HepG2 (cell line): Measurements from ENCODE around the gene CYP46A1. TPM values are rescaled to one million over a fixed set of nuclear protein-coding genes. Genes with fewer than 3 reads are reported as not detected.

ENCODE experiments used
- ATAC-seq: fragments of 200-7000 bp; cut with Tn5 transposase; 3 replicates; pipeline ENCODE4 v1.9.1; 2020; ENCODE audit warnings: mild to moderate bottlenecking, moderate library complexity
- BruUV-seq: library from RNA; stranded (reverse); fragments of 400-500 nt; replicated peaks from 2 replicates; lab custom pipeline; 2021; lab: Mats Ljungman, UMichigan
- CTCF ChIA-PET: fragments of 300-600 bp; formaldehyde crosslinking; extraction: SDS; loops from one replicate; lab custom pipeline; 2021; ENCODE audit warnings: low total read pairs, inconsistent platforms, low intra/inter-chr PET ratio; lab: Yijun Ruan, JAX
- POLR2A ChIA-PET: fragments of 350-600 bp; sonication (Branson Sonifier 250); formaldehyde crosslinking; loops from one replicate; lab custom pipeline; 2020; ENCODE audit warnings: antibody characterized with exemption, inconsistent platforms; lab: Yijun Ruan, JAX
- DNase-seq: peaks from one replicate; pipeline ENCODE4 v3.0.0-alpha.2; 2015; ENCODE audit warnings: low spot score
- FAIRE-seq: peaks from 3 replicates; lab custom pipeline; 2011; peaks lifted over from hg19 to GRCh38; lab: Jason Lieb, UNC
- H2AFZ ChIP-seq: one replicate; pipeline ENCODE4 v1.6.1; 2011; ENCODE audit warnings: low read length, inconsistent platforms
- H3K27ac ChIP-seq: fragments of 300-600 bp; 3 replicates; pipeline ENCODE4 v1.8.0; 2011; ENCODE audit warnings: mixed run types, mild to moderate bottlenecking, mixed read lengths, low read length, inconsistent platforms; ENCODE audit not compliant: insufficient read depth; ENCODE audit errors: extremely low read length
- H3K27me3 ChIP-seq, 2 experiments: fragments of 200-600 bp in 1 of 2; 2 replicates in 1 of 2; 3 replicates in 1 of 2; pipeline versions ENCODE4 v1.6.0 to v1.8.0; 2011; ENCODE audit warnings: low read length in 2 of 2, mild to moderate bottlenecking in 2 of 2, moderate library complexity in 2 of 2, inconsistent platforms in 1 of 2; ENCODE audit not compliant: insufficient read depth in 2 of 2, control insufficient read depth in 1 of 2
- H3K36me3 ChIP-seq, 2 experiments: fragments of 200-600 bp in 1 of 2; replicated peaks in 1 of 2; 2 replicates in 1 of 2; 3 replicates in 1 of 2; pipeline versions ENCODE4 v1.5.1 to v1.8.0; 2011; ENCODE audit warnings: low read length in 2 of 2, inconsistent platforms in 1 of 2; ENCODE audit not compliant: insufficient read depth in 2 of 2, control insufficient read depth in 1 of 2
- H3K4me1 ChIP-seq: 2 replicates; pipeline ENCODE4 v1.5.1; 2012; ENCODE audit warnings: low read length, inconsistent platforms; ENCODE audit not compliant: insufficient read depth
- H3K4me2 ChIP-seq: 2 replicates; pipeline ENCODE4 v1.6.0; 2011; ENCODE audit warnings: low read depth, low read length, inconsistent platforms
- H3K4me3 ChIP-seq, 3 experiments: fragments of 200-600 bp in 1 of 3; sonication (generic), shearing (Covaris generic) in 1 of 3; replicated peaks in 1 of 3; 2 replicates each; pipeline ENCODE4 v1.5.1; 2011 to 2016; ENCODE audit warnings: low read length in 3 of 3, inconsistent platforms in 2 of 3, low read depth in 2 of 3, mild to moderate bottlenecking in 2 of 3, control low read depth in 1 of 3, mixed read lengths in 1 of 3; ENCODE audit not compliant: insufficient read depth in 1 of 3
- H3K79me2 ChIP-seq: one replicate; pipeline ENCODE4 v1.6.1; 2011; ENCODE audit warnings: low read length, inconsistent platforms; ENCODE audit not compliant: insufficient read depth
- H3K9ac ChIP-seq: 2 replicates; pipeline ENCODE4 v1.6.0; 2011; ENCODE audit warnings: mild to moderate bottlenecking, low read depth, low read length, inconsistent platforms; ENCODE audit not compliant: insufficient read depth
- H3K9me3 ChIP-seq: 2 replicates; pipeline ENCODE4 v1.5.1; 2012; ENCODE audit warnings: mild to moderate bottlenecking, low read length
- H4K20me1 ChIP-seq: 2 replicates; pipeline ENCODE4 v1.6.0; 2011; ENCODE audit warnings: inconsistent platforms, mild to moderate bottlenecking, low read length, moderate library complexity; ENCODE audit not compliant: insufficient read depth
- ARHGAP35 ChIP-seq: sonication (generic); formaldehyde crosslinking; IDR thresholded peaks from 2 replicates; pipeline ENCODE4 v1.9.0; 2022; ENCODE audit warnings: mild to moderate bottlenecking, inconsistent platforms, moderate library complexity, missing genetic modification reagents, borderline replicate concordance
- DNMT1 ChIP-seq: sonication (generic); formaldehyde crosslinking; IDR thresholded peaks from 2 replicates; pipeline ENCODE4 v1.5.1; 2020; ENCODE audit warnings: mild to moderate bottlenecking, missing genetic modification reagents
- ESRRA ChIP-seq: sonication (generic); formaldehyde crosslinking; IDR thresholded peaks from 2 replicates; pipeline ENCODE4 v1.5.1; 2020; ENCODE audit warnings: mild to moderate bottlenecking, low read depth, missing genetic modification reagents
- ETV5 ChIP-seq: IDR thresholded peaks from 2 replicates; pipeline ENCODE4 v1.6.1; 2018; ENCODE audit warnings: missing biosample characterization, missing genetic modification reagents, inconsistent platforms, borderline replicate concordance
- FOSL2 ChIP-seq: sonication (generic); formaldehyde crosslinking; IDR thresholded peaks from 2 replicates; pipeline ENCODE4 v1.4.0; 2020; ENCODE audit warnings: missing genetic modification reagents
- GLI4 ChIP-seq: sonication (generic); formaldehyde crosslinking; IDR thresholded peaks from 2 replicates; pipeline ENCODE4 v1.5.1; 2020; ENCODE audit warnings: missing genetic modification reagents, mild to moderate bottlenecking, moderate library complexity, borderline replicate concordance
- MTERF4 ChIP-seq: sonication (generic); formaldehyde crosslinking; IDR thresholded peaks from 2 replicates; pipeline ENCODE4 v1.8.0; 2023; ENCODE audit warnings: mild to moderate bottlenecking, missing genetic modification reagents
- NKX3-1 ChIP-seq: sonication (generic); formaldehyde crosslinking; IDR thresholded peaks from 2 replicates; pipeline ENCODE4 v1.5.0; 2020; ENCODE audit warnings: missing genetic modification reagents
- NR2F1 ChIP-seq, 2 experiments: fragments of 450-650 bp in 1 of 2; formaldehyde crosslinking in 1 of 2; IDR thresholded peaks; 2 replicates each; pipeline versions ENCODE4 v1.5.0 to v1.6.1; 2016 to 2020; ENCODE audit warnings: mild to moderate bottlenecking in 1 of 2, missing compliant biosample characterization in 1 of 2, missing genetic modification reagents in 1 of 2, moderate library complexity in 1 of 2
- NR2F6 ChIP-seq, 2 experiments: IDR thresholded peaks; 2 replicates each; pipeline ENCODE4 v1.6.1; 2016; ENCODE audit warnings: antibody characterized with exemption in 1 of 2, mild to moderate bottlenecking in 1 of 2
- RFXAP ChIP-seq: sonication (generic); formaldehyde crosslinking; IDR thresholded peaks from 2 replicates; pipeline ENCODE4 v1.4.0; 2020; ENCODE audit warnings: missing genetic modification reagents, borderline replicate concordance
- RNF219 ChIP-seq: sonication (generic); formaldehyde crosslinking; IDR thresholded peaks from 2 replicates; pipeline ENCODE4 v1.5.0; 2020; ENCODE audit warnings: mild to moderate bottlenecking, missing genetic modification reagents
- SRY ChIP-seq: sonication (generic); formaldehyde crosslinking; IDR thresholded peaks from 2 replicates; pipeline ENCODE4 v1.8.0; 2022; ENCODE audit warnings: mild to moderate bottlenecking, missing genetic modification reagents
- U2AF2 ChIP-seq: fragments of 200-400 bp; formaldehyde crosslinking; IDR thresholded peaks from 2 replicates; pipeline ENCODE4 v1.6.1; 2017; ENCODE audit warnings: low read depth, mild to moderate bottlenecking, low read length
- ZNF3 ChIP-seq: IDR thresholded peaks from 2 replicates; pipeline ENCODE4 v1.7.0; 2017; ENCODE audit warnings: inconsistent platforms
- ZNF468 ChIP-seq: sonication (generic); formaldehyde crosslinking; IDR thresholded peaks from 2 replicates; pipeline ENCODE4 v1.8.0; 2022; ENCODE audit warnings: mild to moderate bottlenecking, moderate library complexity, missing genetic modification reagents
- ZNF510 ChIP-seq: sonication (generic); formaldehyde crosslinking; IDR thresholded peaks from 2 replicates; pipeline ENCODE4 v1.4.0; 2020; ENCODE audit warnings: low read depth, mild to moderate bottlenecking, missing genetic modification reagents
- ZNF616 ChIP-seq: sonication (generic); formaldehyde crosslinking; IDR thresholded peaks from 2 replicates; pipeline ENCODE4 v1.5.0; 2020; ENCODE audit warnings: low read depth, mild to moderate bottlenecking, missing genetic modification reagents
- WGBS: methylation state at CpG from one replicate; pipeline ENCODE4 v1.1.6; 2017; ENCODE audit warnings: low lambda C conversion rate; 5-methylcytosine and 5-hydroxymethylcytosine counted together
- in situ Hi-C: cut with HindIII; loops from 2 replicates; pipeline ENCODE4 v1.10.0; 2017; ENCODE audit warnings: low pct_unique_long_range_greater_than_20kb; ENCODE audit not compliant: extremely low pct_ligation_motif_present
- intact Hi-C: fragments of 100-400 bp; cut with micrococcal nuclease; formaldehyde crosslinking; loops from one replicate; pipeline ENCODE4 v1.10.0; 2022; ENCODE audit not compliant: unreplicated experiment
- polyA plus RNA-seq, 8 experiments: library from polyadenylated mRNA; depleted of rRNA in 3 of 8; stranded (reverse) in 7 of 8; unstranded in 1 of 8; fragments of >200 nt; fragmentation: Illumina TruSeq in 4 of 8; extraction: Trizol in 4 of 8; gene quantifications; 2 replicates each; pipeline versions ENCODE4 v1.2.1 to v1.2.3, GENCODE V29; 2011 to 2016; ENCODE audit warnings: low read depth in 4 of 8, missing spikeins in 1 of 8, mixed read lengths in 1 of 8; ENCODE audit not compliant: insufficient read depth in 1 of 8
- total RNA-seq, 5 experiments: library from RNA; depleted of rRNA; stranded (reverse); fragments of >200 nt; fragmentation: Illumina TruSeq; extraction: Trizol; gene quantifications; 2 replicates each; pipeline ENCODE4 v1.2.3, GENCODE V29; 2016; ENCODE audit warnings: low read depth in 1 of 5

The CYP46A1 gene
- total and polyA plus RNA-seq, 2 of the 13 experiments (the other 11 are each of a cell fraction or from before 2014, with no cell fraction given), result not detected

GRCh38 chr14:99664937-99665273, 19.2 kb upstream of the CYP46A1 start:
- H3K27me3 ChIP-seq, result peaks cover 6 to 24% of the 10 kb centered on the region in 2 experiments; a peak in 3 of 5 replicates
- ATAC-seq (peak; percentile 9; the same call in 2 of the 3 replicates), DNase-seq (no peak), FAIRE-seq (no peak)
- ChIA-PET POLR2A (no interaction called here), CTCF (no interaction called here)
- H3K27ac ChIP-seq, result no peak overlapping the region
- BruUV-seq, result no TSS peak
- TF ChIP-seq NKX3-1 (CRISPR knock-in tag) (no peak), ARHGAP35 (CRISPR knock-in tag) (no peak), U2AF2 (no peak), NR2F6 (IDR thresholded peaks at IDR 0.05) (peak; percentile 8; the same call in 1 of the 2 replicates), NR2F6 (CRISPR knock-in tag; IDR thresholded peaks at IDR 0.05) (no peak), MTERF4 (CRISPR knock-in tag) (no peak)
- in situ Hi-C loops (no loop called here), intact Hi-C loops (no loop called here)
- peak overlapping the region; percentile 37 for H3K4me2 ChIP-seq
- no peaks in the 10 kb centered on the region for H3K9me3 ChIP-seq
- H2AFZ ChIP-seq, result no peak overlapping the region
- peaks cover 37% of the 10 kb centered on the region for H3K4me1 ChIP-seq
- H4K20me1 ChIP-seq, result no peaks in the 10 kb centered on the region
- H3K4me3 ChIP-seq, result no peak overlapping the region; a peak in 1 of 6 replicates
- H3K36me3 ChIP-seq, result no peaks in the 10 kb centered on the region
- no peaks in the 10 kb centered on the region for H3K79me2 ChIP-seq
- H3K9ac ChIP-seq, result no peak overlapping the region
- WGBS, result 21% methylated on average over 12 of the region's 12 CpGs

GRCh38 chr14:99666533-99666932, 17.6 kb upstream of the CYP46A1 start:
- Histone ChIP-seq H3K4me2 (no peak overlapping the region), H3K4me1 (peaks cover 36% of the 10 kb centered on the region), H3K9me3 (no peaks in the 10 kb centered on the region), H3K36me3 (no peaks in the 10 kb centered on the region), H3K4me3 (no peak overlapping the region), H3K27me3 (peaks cover 6 to 30% of the 10 kb centered on the region in 2 experiments; a peak in 3 of 5 replicates), H4K20me1 (no peaks in the 10 kb centered on the region), H3K9ac (no peak overlapping the region), H2AFZ (no peak overlapping the region), H3K27ac (no peak overlapping the region), H3K79me2 (no peaks in the 10 kb centered on the region)
- BruUV-seq, result no TSS peak
- POLR2A ChIA-PET, result no interaction called here
- ATAC-seq (no peak), DNase-seq (no peak), FAIRE-seq (no peak)
- CTCF ChIA-PET, result no interaction called here
- 53% methylated on average over 3 of the region's 6 CpGs for WGBS
- in situ Hi-C loops (no loop called here), intact Hi-C loops (no loop called here)
- TF ChIP-seq ZNF616 (CRISPR knock-in tag) (no peak), NR2F1 (CRISPR knock-in tag; IDR thresholded peaks at IDR 0.05) (no peak), ZNF3 (no peak), FOSL2 (no peak), RNF219 (no peak), ETV5 (CRISPR knock-in tag) (no peak), GLI4 (CRISPR knock-in tag) (no peak), ZNF468 (no peak), DNMT1 (CRISPR knock-in tag) (no peak), ZNF510 (no peak), ESRRA (no peak), SRY (CRISPR knock-in tag) (no peak), RFXAP (CRISPR knock-in tag) (no peak)
